NCI-H1092 treated with DMSO at 0.1 percent for 48 hours (cell line): ENCODE measurements around the gene DCAF17.
"Not testable (repeated sequence)": the region's sequence is repeated elsewhere in the genome, so short reads cannot be mapped to it uniquely, and the experiment has no call there.

ENCODE experiments used
- DNase-seq: peaks from one replicate; lab custom pipeline; 2025; lab: John Stamatoyannopoulos, UW

Gene DCAF17

DNA sequence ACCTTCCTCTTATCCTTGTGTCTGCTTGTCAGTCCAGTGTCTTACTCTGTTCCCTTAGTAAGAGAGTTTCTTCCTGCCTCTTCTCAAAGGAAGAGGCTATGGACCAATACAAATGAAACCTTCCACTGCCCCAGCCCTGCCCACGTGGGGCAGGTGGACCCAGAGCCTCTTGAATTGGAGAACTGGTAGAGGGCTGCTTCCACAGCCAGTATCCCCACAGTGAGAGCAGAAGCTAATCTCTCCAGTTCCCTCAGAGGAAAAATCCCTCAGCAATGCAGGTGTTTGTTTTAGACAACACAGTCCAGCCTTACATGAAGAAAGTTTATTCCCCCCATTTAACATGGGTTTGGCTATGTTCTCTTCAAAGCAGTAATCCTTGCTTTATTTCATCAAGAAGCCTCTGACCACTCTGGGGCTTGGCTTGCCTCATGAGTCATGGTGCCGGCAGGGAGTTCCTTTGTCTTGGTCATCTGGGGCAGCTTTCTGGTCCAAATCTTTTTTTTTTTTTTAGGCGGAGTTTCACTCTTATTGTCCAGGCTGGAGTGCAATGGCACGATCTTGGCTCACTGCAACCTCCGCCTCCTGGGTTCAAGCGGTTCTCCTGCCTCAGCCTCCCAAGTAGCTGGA is 81.8 kb downstream of the DCAF17 start:
- no peak for DNase-seq

GRCh38 chr2:171516793-171517192 is 82.8 kb downstream of the DCAF17 start:
- no peak for DNase-seq

GRCh38 chr2:171520471-171520870 is 86.4 kb downstream of the DCAF17 start:
- DNase-seq: no peak

GRCh38 chr2:171521361-171522051 is 87.5 kb downstream of the DCAF17 start:
- DNase-seq: no peak

DNA sequence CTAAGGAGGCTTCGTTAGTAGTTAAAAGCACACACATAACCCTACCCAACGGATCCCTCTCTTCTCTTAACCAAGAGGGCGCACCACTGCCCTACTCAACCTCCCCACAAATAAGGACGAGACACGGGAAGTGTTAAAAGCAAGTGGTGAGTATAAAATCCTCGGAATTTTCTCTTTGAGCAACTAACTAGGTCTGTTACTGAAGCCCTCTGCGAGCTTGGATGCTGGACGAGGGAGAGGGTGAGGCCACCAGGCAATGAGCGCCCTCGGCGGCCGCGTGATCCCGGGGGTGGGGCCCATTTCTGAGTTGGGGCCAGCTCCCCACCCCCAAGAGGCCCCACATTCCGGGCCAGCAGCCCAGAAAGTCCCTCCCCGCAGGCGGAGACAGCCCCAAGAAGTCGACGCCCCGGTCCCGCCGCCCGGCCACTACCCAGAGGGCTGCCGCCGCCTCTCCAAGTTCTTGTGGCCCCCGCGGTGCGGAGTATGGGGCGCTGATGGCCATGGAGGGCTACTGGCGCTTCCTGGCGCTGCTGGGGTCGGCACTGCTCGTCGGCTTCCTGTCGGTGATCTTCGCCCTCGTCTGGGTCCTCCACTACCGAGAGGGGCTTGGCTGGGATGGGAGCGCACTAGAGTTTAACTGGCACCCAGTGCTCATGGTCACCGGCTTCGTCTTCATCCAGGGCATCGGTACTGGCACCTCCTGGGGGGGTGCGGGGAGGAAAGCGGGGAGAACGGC is 88.2 kb downstream of the DCAF17 start, which contains the start of gene CYBRD1:
CYBRD1 (plus strand) TSS at position 423 of the 736 bp plus-strand sequence; CDS start at position 495, 72 bp downstream.
- no peak for DNase-seq

DNA sequence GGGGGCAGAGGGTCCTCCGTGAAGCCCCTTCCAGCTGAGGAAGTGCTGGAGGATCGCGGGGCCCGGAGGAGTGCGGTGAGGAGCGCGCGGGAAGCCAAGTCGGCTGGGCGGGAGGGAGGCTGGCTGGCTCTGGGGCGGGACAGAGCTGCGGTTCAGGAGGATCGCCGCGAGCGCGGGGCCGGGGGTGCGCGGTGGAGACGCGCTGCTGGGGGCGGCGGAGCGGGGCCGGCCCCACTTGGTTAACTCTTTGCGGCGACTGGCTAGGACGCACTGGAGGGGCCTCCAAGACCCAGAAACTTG is 88.7 kb downstream of the DCAF17 start:
- no peak for DNase-seq

GRCh38 chr2:171523088-171524017 is 89.3 kb downstream of the DCAF17 start:
- no peak for DNase-seq

DNA sequence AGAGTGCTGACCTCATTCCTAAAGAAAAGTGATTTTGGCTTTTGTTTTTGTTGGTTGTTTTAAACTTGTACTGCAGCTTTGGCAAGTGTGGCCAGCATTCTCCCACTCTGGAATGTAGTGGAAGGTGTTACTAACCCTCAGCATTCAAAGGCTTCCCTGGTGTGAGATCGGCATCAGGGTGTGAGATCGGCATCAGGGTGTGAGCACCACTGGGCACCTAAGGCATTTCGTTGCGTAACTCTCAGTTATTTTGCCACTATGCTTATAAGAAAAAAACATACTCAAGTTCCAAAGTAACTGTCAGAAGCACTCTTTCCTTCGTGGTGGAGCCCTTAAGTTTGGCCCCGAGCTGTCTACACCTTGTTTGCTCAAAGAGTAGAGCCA is 90.0 kb downstream of the DCAF17 start:
- no peak for DNase-seq

- DNase-seq: no peak
These were observed 95.9 kb downstream of the DCAF17 start for GRCh38 chr2:171529914-171530313.

DNA sequence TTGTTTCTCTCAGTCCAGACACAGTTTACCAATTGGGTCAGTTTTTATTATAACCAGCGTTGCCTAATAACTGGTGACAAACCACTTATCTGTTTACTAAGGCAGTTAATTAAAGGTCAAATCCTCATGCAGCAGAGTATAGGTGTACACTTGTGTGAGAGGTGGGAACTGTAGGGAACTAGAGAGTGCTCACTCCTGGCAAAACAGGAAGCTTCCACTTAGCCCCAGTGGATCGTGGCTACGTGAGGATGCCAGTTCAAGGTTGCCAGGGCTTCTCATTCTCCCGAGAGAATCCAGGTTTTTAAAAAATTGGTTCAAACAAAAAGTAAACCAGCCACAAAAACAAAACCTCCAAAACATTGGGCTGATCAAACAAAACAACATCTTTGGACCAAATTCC is 96.4 kb downstream of the DCAF17 start:
- no peak for DNase-seq

GRCh38 chr2:171530859-171531258 is 96.8 kb downstream of the DCAF17 start:
- not testable (repeated sequence) for DNase-seq

- DNase-seq: no peak
These were observed 97.3 kb downstream of the DCAF17 start for GRCh38 chr2:171531291-171531690.

DNA sequence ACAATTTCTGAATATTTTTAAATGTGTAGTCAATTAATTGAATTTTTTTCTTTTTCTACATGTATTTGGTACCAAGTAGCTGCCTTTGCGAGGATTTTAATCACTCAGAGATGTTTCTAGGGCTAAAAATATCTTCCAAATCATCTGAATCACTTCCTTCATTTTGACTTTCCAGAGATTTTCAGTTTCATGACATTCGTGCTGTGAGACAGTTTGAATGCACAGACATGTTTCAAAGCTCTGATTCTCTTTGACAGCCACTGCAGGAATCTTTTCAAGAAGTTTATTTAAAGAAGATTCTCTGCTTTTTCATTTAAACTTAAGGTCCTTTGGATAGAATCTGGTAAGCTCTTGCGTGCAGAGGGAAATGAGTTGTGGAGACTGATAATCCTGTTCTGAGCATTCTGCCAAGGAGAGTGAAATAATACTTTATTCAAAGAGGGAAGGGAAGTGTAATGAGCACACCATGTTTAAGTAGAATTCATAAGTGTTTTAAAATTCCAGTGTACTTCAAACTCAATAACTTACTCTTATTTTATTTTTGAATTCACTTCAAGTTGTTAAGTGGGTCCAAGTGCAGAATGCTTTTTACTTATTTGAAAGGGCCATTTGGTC is 97.9 kb downstream of the DCAF17 start:
- no peak for DNase-seq

DNA sequence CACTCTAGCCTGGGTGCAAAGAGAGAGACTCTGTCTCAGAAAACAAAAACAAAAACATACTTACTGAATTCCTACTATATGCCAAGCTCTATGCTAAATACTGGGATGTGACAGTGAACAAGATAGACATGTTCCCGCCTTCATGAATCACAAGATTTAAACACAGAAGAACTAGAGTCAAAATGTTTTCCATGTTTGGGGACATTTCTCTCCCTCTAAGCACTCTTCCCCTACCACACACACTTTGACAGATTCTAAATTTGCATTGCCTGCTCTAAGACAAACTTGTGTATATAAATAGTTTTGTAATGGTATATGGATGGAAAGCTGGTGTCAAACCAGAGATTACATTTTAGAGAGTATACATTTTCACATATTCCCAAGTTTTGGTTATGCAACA is 99.3 kb downstream of the DCAF17 start:
- DNase-seq: no peak
